Mucosa of rectum (tissue), 2 donors: Measurements from ENCODE around the gene NFAT5.
"Not testable (repeated sequence)": the region's sequence is repeated elsewhere in the genome, so short reads cannot be mapped to it uniquely, and the experiment has no call there.

Experiments
- H3K27ac ChIP-seq, 2 donors: one replicate each; pipeline ENCODE4 v1.7.0; 2013; ENCODE audit warnings: inconsistent platforms in 2 of 2, low read depth in 2 of 2, low read length in 2 of 2
- H3K27me3 ChIP-seq, 2 donors: one replicate each; pipeline ENCODE4 v1.7.0; 2013; ENCODE audit warnings: low read length in 2 of 2; ENCODE audit not compliant: control insufficient read depth in 2 of 2, insufficient read depth in 2 of 2
- H3K36me3 ChIP-seq, 2 donors: one replicate each; pipeline ENCODE4 v1.7.0; 2013; ENCODE audit warnings: low read length in 2 of 2; ENCODE audit not compliant: control insufficient read depth in 2 of 2, insufficient read depth in 2 of 2
- H3K4me1 ChIP-seq, 2 donors: one replicate each; pipeline ENCODE4 v1.7.0; 2013; ENCODE audit warnings: low read length in 2 of 2, mild to moderate bottlenecking in 1 of 2; ENCODE audit not compliant: control insufficient read depth in 2 of 2, insufficient read depth in 2 of 2
- H3K4me3 ChIP-seq, 2 donors: one replicate each; pipeline ENCODE4 v1.7.0; 2013; ENCODE audit warnings: low read length in 2 of 2
- H3K9ac ChIP-seq, 2 donors: one replicate each; pipeline ENCODE4 v1.7.0; 2013; ENCODE audit warnings: low read length in 2 of 2, low read depth in 1 of 2, mild to moderate bottlenecking in 1 of 2
- H3K9me3 ChIP-seq, 2 donors: one replicate each; pipeline ENCODE4 v1.7.0; 2013; ENCODE audit warnings: low read length in 2 of 2; ENCODE audit not compliant: control insufficient read depth in 2 of 2
- donor health status: healthy.
- donor health status: Normal muscosa, but diverticular disease.

The NFAT5 gene

DNA sequence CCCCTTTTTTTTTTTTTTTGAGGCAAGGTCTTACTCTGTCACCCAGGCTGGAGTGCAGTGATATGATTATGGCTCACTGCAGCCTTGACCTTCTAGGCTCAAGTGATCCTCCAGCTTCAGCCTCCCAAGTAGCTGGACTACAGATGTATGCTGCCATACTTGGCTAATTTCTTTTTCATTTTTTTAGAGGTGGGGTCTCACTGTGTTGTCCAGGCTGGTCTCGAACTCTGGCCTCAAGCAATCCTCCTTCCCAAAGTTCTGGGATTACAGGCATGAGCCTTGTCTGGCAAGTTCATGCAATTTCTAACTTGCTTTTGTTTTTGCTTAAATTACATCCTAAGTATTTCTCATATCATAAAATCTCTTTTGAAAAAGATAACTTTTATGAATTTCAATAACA lies 33.8 kb upstream of the NFAT5 start:
- H3K27me3 ChIP-seq = no peaks in the 10 kb centered on the region

DNA sequence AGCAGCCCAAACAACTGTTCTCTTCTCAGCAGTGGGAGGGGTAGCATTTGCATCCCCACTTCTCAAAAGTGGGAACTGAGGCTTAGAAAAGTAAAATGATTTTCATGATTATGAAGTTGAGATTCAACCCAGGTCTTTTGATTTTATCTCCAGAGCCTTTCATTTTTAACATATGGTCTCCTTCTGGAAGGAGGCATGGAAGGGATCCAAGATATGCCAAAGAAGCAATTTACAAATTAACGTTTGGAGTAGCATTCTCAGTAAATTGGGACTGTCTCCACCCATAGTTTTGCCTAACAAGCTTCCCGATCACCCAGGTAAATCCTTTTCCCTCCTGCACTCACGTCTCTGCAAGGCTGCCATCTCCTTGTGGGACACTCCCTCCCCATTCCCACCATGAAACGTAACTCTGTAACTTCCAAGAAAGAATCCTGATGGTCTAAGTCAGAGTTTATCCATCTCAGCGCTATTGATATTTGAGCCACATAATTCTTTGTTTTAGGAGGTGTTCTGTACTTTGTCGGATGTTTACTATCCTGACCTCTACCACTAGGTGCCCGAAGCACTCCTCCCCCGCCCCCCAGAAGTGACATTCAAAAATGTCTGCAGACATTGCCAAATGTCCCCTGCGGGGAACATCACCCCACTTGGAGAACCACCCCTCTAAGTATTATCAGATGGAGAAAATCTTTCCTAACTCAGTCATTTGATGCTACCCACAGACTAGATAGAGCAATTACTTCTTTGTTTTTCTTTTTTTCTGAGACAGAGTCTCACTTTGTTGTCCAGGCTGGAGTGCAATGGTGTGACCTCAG lies 32.9 kb upstream of the NFAT5 start:
- no peak overlapping the region for H3K9ac ChIP-seq
- peaks cover 2 to 4% of the 10 kb centered on the region in 2 donors for H3K4me1 ChIP-seq
- no peak overlapping the region for H3K27ac ChIP-seq
- no peaks in the 10 kb centered on the region for H3K27me3 ChIP-seq
- H3K9me3 ChIP-seq = no peaks in the 10 kb centered on the region
- H3K36me3 ChIP-seq = no peaks in the 10 kb centered on the region
- H3K4me3 ChIP-seq = no peak overlapping the region

More for the DNA sequence above, 33.8 kb upstream of the NFAT5 start:
- Histone ChIP-seq H3K36me3 (no peaks in the 10 kb centered on the region), H3K9ac (no peak overlapping the region), H3K9me3 (no peaks in the 10 kb centered on the region), H3K4me1 (peaks cover 2 to 4% of the 10 kb centered on the region in 2 donors), H3K27ac (no peak overlapping the region), H3K4me3 (no peak overlapping the region)

DNA sequence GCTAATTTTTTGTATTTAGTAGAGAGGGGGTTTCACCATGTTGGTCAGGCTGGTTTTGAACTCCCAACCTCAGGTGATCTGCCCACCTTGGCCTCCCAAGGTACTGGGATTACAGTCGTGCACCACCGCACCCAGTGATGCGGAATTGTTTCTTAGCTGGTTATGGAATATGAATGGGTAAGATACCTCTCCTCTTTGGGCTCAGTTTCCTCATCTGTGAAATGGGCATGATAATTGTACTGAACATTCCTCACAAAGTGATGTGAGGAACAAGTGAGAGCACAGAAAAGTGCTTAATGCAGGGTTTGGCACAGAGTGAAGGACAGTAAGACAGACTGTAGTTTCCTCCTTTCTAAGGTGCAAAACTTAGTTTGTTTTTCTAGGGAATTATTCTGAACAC lies 31.0 kb upstream of the NFAT5 start:
- Histone ChIP-seq H3K36me3 (no peaks in the 10 kb centered on the region), H3K4me1 (peaks cover 0 to 4% of the 10 kb centered on the region in 2 donors), H3K4me3 (no peak overlapping the region)

DNA sequence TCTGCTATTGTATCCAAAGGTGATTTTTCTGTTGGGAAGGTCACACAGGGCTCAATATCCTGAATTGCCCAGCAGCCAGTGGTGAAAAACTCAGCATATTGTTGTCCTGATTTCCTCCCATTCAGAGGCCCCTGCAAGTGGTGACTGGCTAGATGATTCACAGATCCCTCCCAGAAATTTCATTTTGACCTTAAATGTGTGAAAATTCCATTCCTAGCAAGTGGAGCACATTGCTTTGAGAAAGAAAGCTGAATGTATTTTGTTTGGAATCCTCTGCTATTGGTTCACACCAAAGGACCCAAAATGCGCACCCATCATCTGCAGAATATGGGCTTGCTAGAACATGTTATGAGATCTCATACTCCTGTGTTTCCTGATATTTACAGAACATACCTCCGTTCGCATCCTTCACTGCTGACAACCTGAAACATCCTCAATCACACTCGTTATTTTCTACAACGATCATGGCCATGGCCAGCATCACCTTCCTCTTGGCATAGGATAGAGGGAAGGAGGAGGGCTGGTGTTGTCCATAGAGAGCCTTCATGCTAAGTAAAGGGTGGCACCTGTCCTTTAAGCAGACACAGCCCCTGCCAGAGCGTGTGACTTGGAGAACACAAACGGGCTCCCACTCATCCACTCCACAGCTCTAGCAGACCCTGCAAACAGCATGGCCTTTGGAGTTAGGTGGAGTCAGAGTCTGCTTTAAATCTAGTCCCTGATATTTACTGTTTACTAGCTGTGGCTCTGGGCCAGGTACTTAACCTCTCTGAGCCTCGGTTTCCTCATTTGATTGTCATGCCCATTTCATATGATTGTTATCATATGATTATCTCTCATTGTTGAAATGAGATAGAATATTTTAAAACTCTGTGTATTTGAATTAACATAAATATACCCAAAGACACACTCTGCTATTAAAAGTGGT lies 30.4 kb upstream of the NFAT5 start:
- no peaks in the 10 kb centered on the region for H3K27me3 ChIP-seq
- no peak overlapping the region for H3K9ac ChIP-seq
- no peak overlapping the region for H3K4me3 ChIP-seq
- H3K4me1 ChIP-seq = peaks cover 0 to 4% of the 10 kb centered on the region in 2 donors
- H3K36me3 ChIP-seq = no peaks in the 10 kb centered on the region
- H3K27ac ChIP-seq = no peak overlapping the region
- no peaks in the 10 kb centered on the region for H3K9me3 ChIP-seq

More for the DNA sequence above, 31.0 kb upstream of the NFAT5 start:
- H3K27me3 ChIP-seq = no peaks in the 10 kb centered on the region
- H3K9ac ChIP-seq = no peak overlapping the region
- no peaks in the 10 kb centered on the region for H3K9me3 ChIP-seq
- H3K27ac ChIP-seq = no peak overlapping the region

DNA sequence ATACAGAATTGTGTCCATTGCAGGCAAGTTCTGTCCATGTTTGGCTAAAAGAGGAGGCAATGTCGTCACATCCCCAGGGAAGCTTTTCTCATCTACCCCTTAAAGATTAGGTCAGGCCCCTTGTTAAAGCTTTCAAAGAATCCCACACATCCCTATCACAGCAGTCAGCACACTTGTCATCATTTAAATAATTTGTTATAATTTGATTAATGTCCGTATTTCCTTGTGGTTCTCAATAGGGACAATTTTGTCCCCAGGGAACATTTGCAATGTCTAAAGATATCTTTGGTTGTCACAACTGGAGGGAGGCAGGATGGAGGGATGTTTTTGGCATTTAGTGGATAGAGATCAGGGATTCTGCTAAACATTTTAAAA lies 28.1 kb upstream of the NFAT5 start:
- Histone ChIP-seq H3K9ac (no peak overlapping the region), H3K9me3 (no peaks in the 10 kb centered on the region), H3K36me3 (no peaks in the 10 kb centered on the region), H3K27me3 (no peaks in the 10 kb centered on the region), H3K4me3 (no peak overlapping the region), H3K27ac (no peak overlapping the region), H3K4me1 (no peaks in the 10 kb centered on the region)

DNA sequence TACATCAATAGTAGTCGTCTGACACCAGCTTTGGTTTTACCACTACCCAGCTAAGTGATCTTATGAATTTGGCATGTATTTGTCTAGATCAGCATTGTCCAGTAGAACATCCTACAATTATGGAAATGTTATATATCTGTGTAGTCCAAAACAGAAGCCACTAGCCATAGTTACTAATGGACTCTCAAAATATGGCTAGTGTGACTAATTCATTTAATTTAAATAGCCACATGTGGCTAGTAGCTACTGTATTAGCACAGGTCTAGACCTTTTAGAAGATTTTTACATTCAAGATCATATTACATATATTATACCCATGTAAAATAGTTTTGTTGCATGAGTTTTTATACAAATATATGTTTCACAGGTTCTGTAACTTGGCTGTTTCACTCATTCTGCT lies 27.0 kb upstream of the NFAT5 start:
- Histone ChIP-seq H3K9ac (no peak overlapping the region), H3K36me3 (no peaks in the 10 kb centered on the region), H3K27me3 (no peaks in the 10 kb centered on the region), H3K4me1 (no peaks in the 10 kb centered on the region), H3K9me3 (no peaks in the 10 kb centered on the region), H3K4me3 (no peak overlapping the region), H3K27ac (no peak overlapping the region)

DNA sequence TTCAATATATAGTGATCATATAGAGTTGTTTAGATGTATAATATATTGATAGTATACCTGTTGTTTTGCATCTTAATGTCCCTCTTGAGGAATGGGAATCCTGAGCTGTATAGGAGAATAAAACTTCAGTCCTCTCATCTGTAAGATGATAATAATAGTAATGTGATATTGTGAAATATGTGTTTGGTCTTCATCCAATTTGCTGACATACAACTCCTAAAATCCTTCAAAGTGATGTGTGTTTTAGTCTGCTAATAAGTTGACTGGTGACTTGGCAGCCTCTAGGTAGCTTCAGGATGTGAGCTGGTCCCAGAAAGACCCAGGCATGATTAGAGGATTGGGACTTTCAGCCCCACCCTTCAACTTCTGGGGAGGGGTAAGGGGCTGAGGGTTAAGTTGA lies 22.8 kb upstream of the NFAT5 start:
- H3K36me3 ChIP-seq = no peaks in the 10 kb centered on the region
- no peak overlapping the region for H3K9ac ChIP-seq
- no peaks in the 10 kb centered on the region for H3K4me1 ChIP-seq
- no peak overlapping the region for H3K4me3 ChIP-seq
- H3K9me3 ChIP-seq = no peaks in the 10 kb centered on the region
- H3K27ac ChIP-seq = no peak overlapping the region
- H3K27me3 ChIP-seq = no peaks in the 10 kb centered on the region

DNA sequence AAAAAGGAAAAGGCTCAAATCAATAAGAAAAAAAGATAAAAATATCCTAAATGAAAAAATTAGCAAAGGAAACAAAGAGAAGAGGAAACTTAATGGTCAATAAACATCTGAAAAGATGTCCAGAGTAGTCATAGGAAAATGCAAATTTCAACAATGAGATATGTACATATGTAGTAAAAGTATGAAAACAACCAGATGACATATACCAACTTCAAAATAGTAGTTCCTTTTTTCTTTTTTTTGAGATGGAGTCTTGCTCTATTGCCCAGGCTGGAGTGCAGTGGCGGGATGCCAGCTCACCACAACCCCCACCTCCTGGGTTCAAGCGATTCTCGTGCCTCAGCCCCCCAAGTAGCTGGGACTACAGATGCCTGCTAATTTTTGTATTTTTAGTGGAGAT lies 21.7 kb upstream of the NFAT5 start:
- H3K27ac ChIP-seq = no peak overlapping the region
- H3K9me3 ChIP-seq = no peaks in the 10 kb centered on the region
- no peaks in the 10 kb centered on the region for H3K36me3 ChIP-seq
- no peaks in the 10 kb centered on the region for H3K4me1 ChIP-seq
- no peaks in the 10 kb centered on the region for H3K27me3 ChIP-seq
- no peak overlapping the region for H3K9ac ChIP-seq
- no peak overlapping the region for H3K4me3 ChIP-seq

DNA sequence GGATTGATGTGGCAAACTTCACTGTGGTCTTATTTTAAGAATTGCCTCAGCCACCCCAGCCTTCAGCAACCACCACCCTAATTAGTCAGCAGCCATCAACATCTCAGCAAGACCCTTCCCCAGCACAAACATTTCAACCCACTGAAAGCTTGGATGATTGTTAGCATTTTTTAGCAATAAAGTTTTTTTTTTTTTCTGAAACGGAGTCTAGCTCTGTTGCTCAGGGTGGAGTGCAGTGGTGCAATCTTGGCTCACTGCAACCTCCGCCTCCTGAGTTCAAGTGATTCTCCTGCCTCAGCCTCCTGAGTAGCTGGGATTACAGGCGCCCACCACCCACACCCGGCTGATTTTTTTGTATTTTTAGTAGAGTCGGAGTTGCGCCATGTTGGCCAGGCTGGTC lies 19.1 kb upstream of the NFAT5 start:
- H3K9me3 ChIP-seq, H3K27ac ChIP-seq: not testable (repeated sequence)

DNA sequence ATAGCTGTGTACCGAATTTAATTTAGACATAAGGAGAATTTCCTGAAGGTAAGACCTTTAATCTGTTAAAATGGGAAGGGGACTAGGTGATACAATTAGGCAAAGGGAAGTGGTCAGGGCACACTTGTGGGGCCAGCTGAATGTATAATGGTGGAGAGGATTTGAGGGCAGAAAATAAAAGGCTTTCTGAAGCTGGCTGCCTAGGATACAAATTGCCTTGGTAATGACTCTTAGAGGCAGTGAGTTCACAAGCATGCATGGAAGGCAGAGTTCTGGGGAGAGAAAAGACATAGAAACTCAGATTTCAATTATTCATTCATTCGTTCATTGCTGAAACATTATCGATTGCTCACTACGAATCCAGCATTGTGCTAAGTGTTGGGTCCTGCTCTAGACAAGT lies 12.4 kb upstream of the NFAT5 start:
- no peaks in the 10 kb centered on the region for H3K27me3 ChIP-seq
- no peaks in the 10 kb centered on the region for H3K9me3 ChIP-seq
- H3K27ac ChIP-seq = no peak overlapping the region
- H3K4me1 ChIP-seq = no peaks in the 10 kb centered on the region
- H3K36me3 ChIP-seq = no peaks in the 10 kb centered on the region
- no peak overlapping the region for H3K9ac ChIP-seq
- no peak overlapping the region for H3K4me3 ChIP-seq

More for the DNA sequence above, 19.1 kb upstream of the NFAT5 start:
- H3K27me3 ChIP-seq, H3K4me3 ChIP-seq, H3K9ac ChIP-seq, H3K36me3 ChIP-seq, H3K4me1 ChIP-seq: not testable (repeated sequence)
